Chondrocyte (in vitro differentiated cells): ENCODE measurements around the gene SRRM5. TPM values are rescaled to one million over a fixed set of nuclear protein-coding genes. Genes with fewer than 3 reads are reported as not detected.
A peak's percentile ranks its signal among the peaks of the same experiment; 100 is the strongest.

Source experiments
- DNase-seq: peaks from one replicate; pipeline ENCODE4 v3.0.0; 2021; ENCODE audit warnings: mixed read lengths, low spot score
- H3K27ac Mint-ChIP-seq: one replicate; pipeline ENCODE4 v1.8.0; 2021; ENCODE audit warnings: mild to moderate bottlenecking, moderate library complexity, mixed read lengths; ENCODE audit not compliant: unreplicated experiment
- H3K27me3 Mint-ChIP-seq: 2 replicates; pipeline ENCODE4 v1.8.0; 2021; ENCODE audit warnings: low read depth, mixed read lengths
- H3K36me3 Mint-ChIP-seq: 2 replicates; pipeline ENCODE4 v1.8.0; 2021; ENCODE audit warnings: low read depth, mixed read lengths
- H3K4me1 Mint-ChIP-seq: 2 replicates; pipeline ENCODE4 v1.8.0; 2021; ENCODE audit warnings: low read depth, mild to moderate bottlenecking, mixed read lengths
- H3K4me3 Mint-ChIP-seq: one replicate; pipeline ENCODE4 v1.8.0; 2021; ENCODE audit warnings: mild to moderate bottlenecking, moderate library complexity, mixed read lengths; ENCODE audit not compliant: unreplicated experiment
- H3K9me3 Mint-ChIP-seq: 2 replicates; pipeline ENCODE4 v1.8.0; 2021; ENCODE audit warnings: low read depth, mixed read lengths
- CTCF ChIP-seq: fragments of 200-600 bp; sonication (generic); IDR thresholded peaks from 2 replicates; pipeline ENCODE4 v1.5.0; 2021; ENCODE audit warnings: antibody characterized with exemption, mild to moderate bottlenecking, moderate library complexity
- total RNA-seq: library from RNA; stranded (reverse); gene quantifications from 3 replicates; pipeline ENCODE4 v1.2.1, GENCODE V29; 2021

SRRM5 gene
- total RNA-seq, 1 donor from 2014 or later = 0.12 TPM

GRCh38 chr19:43618921-43619261, 7.0 kb downstream of the SRRM5 start:
- no peak for DNase-seq
- no peak for TF ChIP-seq CTCF
- Mint-ChIP-seq H3K36me3 (no peaks in the 10 kb centered on the region), H3K4me1 (peaks cover 25% of the 10 kb centered on the region), H3K27ac (peak overlapping the region; percentile 89), H3K27me3 (no peaks in the 10 kb centered on the region), H3K4me3 (peak overlapping the region; percentile 95), H3K9me3 (no peaks in the 10 kb centered on the region)

GRCh38 chr19:43619262-43620060, 7.6 kb downstream of the SRRM5 start, which contains the start of gene ZNF428:
ZNF428 (minus strand) TSS chr19:43619629; CDS start chr19:43614304, 5,325 bp downstream.
- H3K27ac Mint-ChIP-seq = peak within 1 kb of the TSS; percentile 98
- H3K4me3 Mint-ChIP-seq = peak within 1 kb of the TSS; percentile 95
- no peaks in the 10 kb centered on the region for H3K27me3 Mint-ChIP-seq
- H3K9me3 Mint-ChIP-seq = no peaks in the 10 kb centered on the region
- DNase-seq = no peak
- peak; percentile 9 for TF ChIP-seq CTCF
- H3K36me3 Mint-ChIP-seq = no peaks in the 10 kb centered on the region
- peaks cover 25% of the 10 kb centered on the region for H3K4me1 Mint-ChIP-seq

- H3K4me1 Mint-ChIP-seq = peaks cover 25% of the 10 kb centered on the region
- no peak for TF ChIP-seq CTCF
- peak overlapping the region; percentile 98 for H3K27ac Mint-ChIP-seq
- no peaks in the 10 kb centered on the region for H3K36me3 Mint-ChIP-seq
- peak overlapping the region; percentile 95 for H3K4me3 Mint-ChIP-seq
- H3K27me3 Mint-ChIP-seq = no peaks in the 10 kb centered on the region
- no peak for DNase-seq
- no peaks in the 10 kb centered on the region for H3K9me3 Mint-ChIP-seq
These were observed 8.4 kb downstream of the SRRM5 start for GRCh38 chr19:43620061-43621001.

- H3K27ac Mint-ChIP-seq = no peak overlapping the region
- DNase-seq = no peak
- no peaks in the 10 kb centered on the region for H3K27me3 Mint-ChIP-seq
- H3K36me3 Mint-ChIP-seq = no peaks in the 10 kb centered on the region
- H3K4me3 Mint-ChIP-seq = no peak overlapping the region
- H3K4me1 Mint-ChIP-seq = peaks cover 21% of the 10 kb centered on the region
- no peaks in the 10 kb centered on the region for H3K9me3 Mint-ChIP-seq
- no peak for TF ChIP-seq CTCF
These were observed 10.2 kb downstream of the SRRM5 start for GRCh38 chr19:43622070-43622469.

- no peak for DNase-seq
- H3K4me3 Mint-ChIP-seq = no peak overlapping the region
These were observed 11.1 kb downstream of the SRRM5 start for GRCh38 chr19:43622956-43623355.

More at GRCh38 chr19:43622956-43623355, 11.1 kb downstream of the SRRM5 start:
- Mint-ChIP-seq H3K27me3 (no peaks in the 10 kb centered on the region), H3K4me1 (peaks cover 16% of the 10 kb centered on the region), H3K9me3 (no peaks in the 10 kb centered on the region), H3K36me3 (no peaks in the 10 kb centered on the region), H3K27ac (no peak overlapping the region)
- TF ChIP-seq CTCF = no peak
